Heart right ventricle (tissue), 16 donors: Measurements from ENCODE around the gene UBTD1. TPM values are rescaled to one million over a fixed set of nuclear protein-coding genes. Genes with fewer than 3 reads are reported as not detected.

ENCODE experiments used
- ATAC-seq, 8 donors: fragments of 200-7000 bp; cut with Tn5 transposase; one replicate each; pipeline ENCODE4 v1.9.1; 2020; ENCODE audit warnings: mild to moderate bottlenecking in 8 of 8, moderate library complexity in 8 of 8, moderate number of reproducible peaks in 1 of 8
- DNase-seq, 2 donors: peaks; one replicate each; pipeline ENCODE4 v3.0.0-alpha.2; 2020
- H3K27ac ChIP-seq, 10 donors: fragments of 200-600 bp; sonication (generic) in 2 of 10; one replicate each; pipeline versions ENCODE4 v1.5.0 to v1.8.0; 2020 to 2022; ENCODE audit warnings: mild to moderate bottlenecking in 3 of 10
- H3K27me3 ChIP-seq, 7 donors: fragments of 200-600 bp; one replicate each; pipeline ENCODE4 v1.8.0; 2021 to 2022; ENCODE audit warnings: mild to moderate bottlenecking in 2 of 7
- H3K36me3 ChIP-seq, 9 donors: fragments of 200-600 bp; sonication (generic) in 1 of 9; one replicate each; pipeline versions ENCODE4 v1.5.0 to v1.8.0; 2020 to 2022; ENCODE audit warnings: mild to moderate bottlenecking in 2 of 9
- H3K4me1 ChIP-seq, 9 donors: fragments of 200-600 bp; sonication (generic) in 1 of 9; one replicate each; pipeline versions ENCODE4 v1.5.0 to v1.8.0; 2020 to 2022; ENCODE audit warnings: mild to moderate bottlenecking in 4 of 9
- H3K4me3 ChIP-seq, 10 donors: fragments of 200-600 bp; sonication (generic) in 2 of 10; one replicate each; pipeline versions ENCODE4 v1.5.0 to v1.8.0; 2020 to 2022; ENCODE audit warnings: mild to moderate bottlenecking in 7 of 10, moderate library complexity in 2 of 10
- H3K9me3 ChIP-seq, 11 donors: fragments of 200-600 bp in 10 of 11; sonication (generic) in 2 of 11; one replicate each; pipeline versions ENCODE4 v1.5.0 to v1.8.0; 2013 to 2022; ENCODE audit warnings: mild to moderate bottlenecking in 2 of 11, control low read depth in 1 of 11, moderate library complexity in 1 of 11
- WGBS, 2 donors: extraction: QIAGEN DNeasy Blood & Tissue Kit; methylation state at CpG; one replicate each; pipeline ENCODE4 v1.1.7; 2013; ENCODE audit warnings: inconsistent platforms in 1 of 2; 5-methylcytosine and 5-hydroxymethylcytosine counted together
- intact Hi-C, 10 donors: fragments of 100-400 bp; cut with DNase I; formaldehyde crosslinking; loops; one replicate each; pipeline versions ENCODE4 v1.11.1 to v1.14.2; 2022
- polyA plus RNA-seq, 2 donors: library from polyadenylated mRNA; stranded (reverse); fragments of 200-250 nt; gene quantifications; one replicate each; pipeline ENCODE4 v1.2.3, GENCODE V29; 2013
- total RNA-seq, 10 donors: library from RNA; stranded (reverse); fragmentation: NEBNext Ultra II Directional in 3 of 10; extraction: Animal tissue kit (Norgen Biotek cat#: 25700) in 3 of 10; gene quantifications; one replicate each; pipeline versions ENCODE4 v1.2.1 to v1.2.4, GENCODE V29; 2021 to 2023
- TF ChIP-seq, protein P1 (sequence below), 9 donors: fragments of 200-600 bp; sonication (generic) in 2 of 9; IDR thresholded peaks; one replicate each; pipeline versions ENCODE4 v1.5.0 to v1.8.0; 2021 to 2022; ENCODE audit warnings: antibody characterized with exemption in 9 of 9, mild to moderate bottlenecking in 5 of 9, moderate library complexity in 1 of 9
- donor health status: Arrhythmogenic right ventricular cardiomyopathy.
- donor health status: ischemic (EF 13 %, LVEDD 7.1; RV severe dilation, severe dysfunction).
- donor health status: healthy with polysubstance abuse.
- donor health status: DM: no; HTN: yes; CAD: no.
- donor health status: DM: no; HTN: no; CAD: no.
- donor health status: ischemic (EF 25% LVEDD 6.9; RV normal size, moderate dysfunction).
- donor health status: ischemic (EF 25% LVEDD 5.7; RV mildly dilated, moderate dysfunction).
- donor health status: healthy.
- donor health status: DM: yes; HTN: yes; CAD: no.
- donor health status: Ischemic cardiomyopathy.
- donor health status: ischemic (EF 35%, LVEDD 5.7; RV mildly dilated, moderate dysfunction).
- donor health status: nonischemic (EF 11% LVEDD 7.7; RV severe dilation, severe dysfunction).
- donor health status: DM: yes; HTN: yes; CAD: no.
- donor health status: PGD.
- donor health status: ischemic (EF 29% LVEDD 5.4; RV normal size, mild dysfunction).
- donor health status: nonischemic (EF 23%, LVEDD 6.1; RV moderate dilation, normal function).

The UBTD1 gene
- total and polyA plus RNA-seq, 12 donors = 13.6 to 56.0 (median 21.3) TPM

DNA sequence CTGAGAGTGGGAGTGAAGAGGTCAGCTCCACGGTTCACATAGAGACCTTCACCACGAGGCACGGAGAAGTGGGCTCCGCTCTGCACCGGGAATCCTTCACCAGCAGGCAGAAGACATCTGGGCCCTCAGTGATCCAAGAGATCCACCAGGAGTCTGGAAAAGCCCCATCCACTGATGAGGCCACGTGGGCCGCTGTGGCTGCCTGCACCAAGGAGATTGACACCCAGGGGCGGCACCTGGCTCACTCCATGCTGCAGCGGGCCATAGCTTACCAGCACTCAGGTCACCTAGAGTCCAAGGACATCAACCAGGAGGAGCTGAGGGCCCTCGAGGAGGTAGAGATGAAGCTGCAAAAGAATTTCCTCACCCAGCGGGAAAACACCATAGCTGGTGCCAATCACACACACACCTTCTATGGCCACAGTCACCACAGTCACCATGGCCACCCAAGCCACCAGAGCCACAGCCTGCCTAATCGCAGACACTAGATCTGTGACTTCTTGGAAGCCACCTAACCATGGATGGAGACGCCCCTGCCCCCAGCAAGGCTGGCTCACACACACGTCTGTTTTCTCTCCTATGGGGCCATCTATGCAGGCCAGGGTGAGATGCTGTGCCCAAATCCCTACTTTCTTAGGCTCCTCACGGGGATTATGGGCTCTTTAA, 91.5 kb downstream of the UBTD1 start:
- TF ChIP-seq, protein P1, sequence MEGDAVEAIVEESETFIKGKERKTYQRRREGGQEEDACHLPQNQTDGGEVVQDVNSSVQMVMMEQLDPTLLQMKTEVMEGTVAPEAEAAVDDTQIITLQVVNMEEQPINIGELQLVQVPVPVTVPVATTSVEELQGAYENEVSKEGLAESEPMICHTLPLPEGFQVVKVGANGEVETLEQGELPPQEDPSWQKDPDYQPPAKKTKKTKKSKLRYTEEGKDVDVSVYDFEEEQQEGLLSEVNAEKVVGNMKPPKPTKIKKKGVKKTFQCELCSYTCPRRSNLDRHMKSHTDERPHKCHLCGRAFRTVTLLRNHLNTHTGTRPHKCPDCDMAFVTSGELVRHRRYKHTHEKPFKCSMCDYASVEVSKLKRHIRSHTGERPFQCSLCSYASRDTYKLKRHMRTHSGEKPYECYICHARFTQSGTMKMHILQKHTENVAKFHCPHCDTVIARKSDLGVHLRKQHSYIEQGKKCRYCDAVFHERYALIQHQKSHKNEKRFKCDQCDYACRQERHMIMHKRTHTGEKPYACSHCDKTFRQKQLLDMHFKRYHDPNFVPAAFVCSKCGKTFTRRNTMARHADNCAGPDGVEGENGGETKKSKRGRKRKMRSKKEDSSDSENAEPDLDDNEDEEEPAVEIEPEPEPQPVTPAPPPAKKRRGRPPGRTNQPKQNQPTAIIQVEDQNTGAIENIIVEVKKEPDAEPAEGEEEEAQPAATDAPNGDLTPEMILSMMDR (IDR thresholded peaks at IDR 0.05) = no peak
- Histone ChIP-seq H3K4me3 (no peak overlapping the region), H3K27ac (no peak overlapping the region), H3K9me3 (no peaks in the 10 kb centered on the region), H3K4me1 (peaks cover 0 to 35% (median 7%) of the 10 kb centered on the region in 9 donors), H3K36me3 (no peaks in the 10 kb centered on the region), H3K27me3 (no peaks in the 10 kb centered on the region)
- intact Hi-C loops = no loop called here
- DNase-seq (no peak), ATAC-seq (no peak)
- WGBS, 2 donors = 92% methylated on average over 15 of the region's 15 CpGs

DNA sequence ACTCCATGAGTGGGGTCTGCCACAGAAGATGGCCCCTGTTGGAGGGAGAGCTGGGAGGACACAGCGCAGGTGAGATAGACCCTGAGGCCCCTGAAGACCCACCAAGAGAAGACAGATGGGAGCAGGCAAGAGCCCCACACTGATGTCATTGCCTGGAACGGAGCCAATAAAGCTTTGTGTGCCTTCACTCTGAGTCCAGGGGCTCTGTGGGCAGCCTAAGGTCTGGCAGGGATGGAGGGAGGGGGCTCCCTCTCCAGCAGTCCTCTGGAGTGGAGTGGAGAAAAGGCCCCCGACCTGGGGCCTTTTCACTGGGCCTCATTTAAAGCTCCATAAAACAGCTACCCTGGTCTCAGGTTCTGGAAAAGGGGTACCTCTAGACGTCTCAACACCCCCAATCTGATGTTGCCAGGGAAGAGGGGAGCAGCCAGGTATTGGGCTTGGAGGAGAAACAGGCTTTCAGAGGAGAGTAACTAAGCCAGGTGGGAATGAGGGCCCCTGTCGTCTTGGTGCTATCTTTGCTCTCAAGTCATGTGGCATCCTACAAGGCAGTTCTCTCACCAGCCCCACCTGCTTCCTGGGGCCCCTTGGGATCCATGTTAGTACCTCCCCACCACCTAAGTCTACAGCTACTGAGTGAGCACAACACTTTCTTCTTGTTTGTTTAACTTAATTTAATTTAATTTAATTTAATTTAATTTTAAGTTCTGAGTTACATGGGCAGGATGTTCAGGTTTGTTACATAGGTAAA, 92.2 kb downstream of the UBTD1 start:
- intact Hi-C loops = no loop called here
- TF ChIP-seq, protein P1 (IDR thresholded peaks at IDR 0.05) = no peak
- H3K27ac ChIP-seq = no peak overlapping the region
- ATAC-seq (no peak), DNase-seq (no peak)
- no peak overlapping the region for H3K4me3 ChIP-seq
- peaks cover 0 to 35% (median 12%) of the 10 kb centered on the region in 9 donors for H3K4me1 ChIP-seq
- H3K9me3 ChIP-seq = no peaks in the 10 kb centered on the region
- no peaks in the 10 kb centered on the region for H3K27me3 ChIP-seq
- H3K36me3 ChIP-seq = no peaks in the 10 kb centered on the region
- WGBS, 2 donors = 67 to 68% methylated on average over 5 of the region's 5 CpGs

DNA sequence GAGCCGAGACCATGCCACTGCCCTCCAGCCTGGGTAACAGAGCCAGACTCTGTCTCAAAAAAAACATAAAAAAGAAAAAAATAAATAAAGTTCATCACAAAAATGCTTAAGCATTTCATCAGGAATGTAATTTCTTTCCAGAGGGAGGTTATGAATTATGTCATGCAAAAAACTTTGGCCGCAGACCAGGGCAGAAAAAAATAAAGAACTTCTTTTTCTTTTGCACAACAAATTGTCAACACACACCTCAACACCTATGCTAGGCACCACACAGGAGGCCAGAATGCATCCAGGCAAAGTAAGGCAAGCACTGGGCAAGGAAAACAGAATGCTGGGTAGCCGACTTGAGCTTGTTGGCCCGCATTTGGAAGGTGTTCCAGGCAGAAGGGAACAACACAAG, 94.7 kb downstream of the UBTD1 start:
- peak overlapping the region in 6 of 10 donors; percentile 20 to 99 (median 62) for H3K27ac ChIP-seq
- H3K4me1 ChIP-seq = peaks cover 5 to 49% (median 22%) of the 10 kb centered on the region in 9 donors
- intact Hi-C loops = no loop called here
- no peak for ATAC-seq
- H3K9me3 ChIP-seq = no peaks in the 10 kb centered on the region
- no peaks in the 10 kb centered on the region for H3K36me3 ChIP-seq
- H3K4me3 ChIP-seq = no peak overlapping the region
- H3K27me3 ChIP-seq = no peaks in the 10 kb centered on the region
- DNase-seq = no peak
- WGBS, 2 donors = 66% methylated on average over 4 of the region's 4 CpGs
- TF ChIP-seq, protein P1 (IDR thresholded peaks at IDR 0.05) = no peak

DNA sequence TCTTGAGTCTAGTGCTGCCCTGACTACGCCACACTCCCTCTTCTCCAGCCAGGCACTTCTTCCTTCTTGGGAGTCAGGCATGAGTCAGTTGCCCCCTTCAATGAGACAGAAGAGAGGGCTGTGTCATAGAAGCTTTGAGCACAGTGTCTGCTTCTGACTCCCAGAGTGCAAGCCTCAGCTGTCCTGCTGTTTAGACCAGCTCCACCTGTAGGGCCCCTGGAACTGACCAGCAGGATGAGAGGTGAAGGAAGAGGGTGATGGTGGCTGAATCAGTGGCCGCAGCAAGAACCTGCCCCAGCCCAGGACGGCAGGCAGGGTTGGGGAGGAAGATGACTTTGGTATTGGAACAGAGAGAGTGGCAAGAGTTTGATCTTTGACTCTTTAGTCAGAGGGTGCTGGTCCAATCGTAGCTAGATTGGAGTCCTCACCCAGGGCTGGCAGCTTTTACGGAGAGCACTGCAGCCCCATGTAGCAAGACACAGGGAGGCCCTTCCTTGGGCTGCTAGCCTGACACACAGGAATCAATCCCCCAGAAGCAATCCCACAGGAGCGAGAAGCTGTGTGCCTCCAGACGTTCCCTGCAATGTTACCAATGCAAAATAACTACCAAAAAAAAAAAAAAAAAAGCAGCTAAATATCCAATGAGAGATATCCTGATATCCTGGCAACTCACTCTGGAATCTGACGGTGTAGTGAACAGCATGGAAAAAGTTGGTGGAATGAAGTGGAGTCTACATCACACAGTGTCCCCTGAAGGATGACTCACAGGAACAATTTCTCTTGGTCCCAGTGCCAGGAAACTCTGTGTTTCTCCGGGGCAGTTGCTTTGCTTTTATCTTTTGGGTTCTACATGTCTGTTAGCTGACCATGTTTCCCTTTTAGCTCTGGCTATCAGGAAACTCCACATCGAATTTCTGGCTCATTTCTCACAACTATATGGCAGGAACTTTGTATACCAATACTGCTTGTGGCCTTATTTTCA, 97.7 kb downstream of the UBTD1 start:
- H3K4me1 ChIP-seq = peaks cover 5 to 47% (median 23%) of the 10 kb centered on the region in 9 donors
- DNase-seq = peak in 1 of 2 donors; percentile 79

More for the DNA sequence above, 97.7 kb downstream of the UBTD1 start:
- peak overlapping the region; percentile 85 to 99 (median 91) for H3K27ac ChIP-seq
- H3K36me3 ChIP-seq = no peaks in the 10 kb centered on the region
- peak; percentile 73 to 96 (median 94) for ATAC-seq
- 32 to 34% methylated on average over 10 of the region's 10 CpGs for WGBS, 2 donors
- no peaks in the 10 kb centered on the region for H3K9me3 ChIP-seq
- TF ChIP-seq, protein P1 (IDR thresholded peaks at IDR 0.05) = no peak
- no peak overlapping the region for H3K4me3 ChIP-seq
- no peaks in the 10 kb centered on the region for H3K27me3 ChIP-seq
- intact Hi-C loops = no loop called here
